Inflammatory macrophage treated with lipopolysaccharide for 4 hours (primary cell): ENCODE results near the gene POR.
A peak's percentile ranks its signal among the peaks of the same experiment; 100 is the strongest.
"Not testable (repeated sequence)": the region's sequence is repeated elsewhere in the genome, so short reads cannot be mapped to it uniquely, and the experiment has no call there.

Experiments
- DNase-seq: peaks from one replicate; pipeline ENCODE4 v3.0.0-alpha.2; 2020

The POR gene

GRCh38 chr7:75885036-75885435, 29.9 kb upstream of the POR start:
- DNase-seq, result no peak

- no peak for DNase-seq
These were observed 27.1 kb upstream of the POR start for GRCh38 chr7:75887669-75888369.

- DNase-seq, result no peak
These were observed 26.3 kb upstream of the POR start for GRCh38 chr7:75888464-75889222.

- no peak for DNase-seq
These were observed 25.6 kb upstream of the POR start for GRCh38 chr7:75889223-75889825.

GRCh38 chr7:75889826-75890225, 25.1 kb upstream of the POR start:
- DNase-seq, result no peak

GRCh38 chr7:75891237-75891636, 23.7 kb upstream of the POR start:
- not testable (repeated sequence) for DNase-seq

- DNase-seq, result no peak
These were observed 23.0 kb upstream of the POR start for GRCh38 chr7:75891815-75892411.

- DNase-seq, result no peak
These were observed 22.2 kb upstream of the POR start for GRCh38 chr7:75892634-75893272.

- DNase-seq, result no peak
These were observed 18.1 kb upstream of the POR start for GRCh38 chr7:75896803-75897327.

- no peak for DNase-seq
These were observed 14.2 kb upstream of the POR start for GRCh38 chr7:75900617-75901315.

- peak; percentile 83 for DNase-seq
These were observed 9.0 kb upstream of the POR start for GRCh38 chr7:75905785-75906604.

- DNase-seq, result no peak
These were observed 7.8 kb upstream of the POR start for GRCh38 chr7:75906991-75907667.

- DNase-seq, result not testable (repeated sequence)
These were observed 7.3 kb upstream of the POR start for GRCh38 chr7:75907668-75908039.

- no peak for DNase-seq
These were observed 5.3 kb upstream of the POR start for GRCh38 chr7:75909521-75910132.

GRCh38 chr7:75911186-75911585, 3.8 kb upstream of the POR start:
- not testable (repeated sequence) for DNase-seq

GRCh38 chr7:75913437-75913836, 1.5 kb upstream of the POR start:
- DNase-seq, result no peak

GRCh38 chr7:75914169-75914654, 743 bp upstream of the POR start:
- no peak for DNase-seq

- DNase-seq, result peak; percentile 15
These were observed 631 bp downstream of the POR start for GRCh38 chr7:75915416-75916156.

- DNase-seq, result peak; percentile 53
These were observed 1.3 kb downstream of the POR start for GRCh38 chr7:75916259-75916658.
